GM19397 (cell line): Measurements from ENCODE around the gene GPI.
"Not testable (repeated sequence)": the region's sequence is repeated elsewhere in the genome, so short reads cannot be mapped to it uniquely, and the experiment has no call there.

Experiments used
- ATAC-seq: cut with Tn5 transposase; IDR thresholded peaks from one replicate; pipeline ENCODE4 v1.9.1; 2021; ENCODE audit warnings: mild to moderate bottlenecking, moderate library complexity; ENCODE audit not compliant: unreplicated experiment

The GPI gene

GRCh38 chr19:34400844-34401243 is 35.8 kb downstream of the GPI start:
- not testable (repeated sequence) for ATAC-seq

GRCh38 chr19:34402074-34402600 is 37.1 kb downstream of the GPI start:
- ATAC-seq = no peak

- no peak for ATAC-seq
Observed at GRCh38 chr19:34403784-34404108, 38.8 kb downstream of the GPI start.

GRCh38 chr19:34404109-34404909 is 39.3 kb downstream of the GPI start, which contains the start of gene PDCD2L:
Gene PDCD2L, plus strand, starts transcription at chr19:34404399. Its CDS starts 32 bp downstream, at chr19:34404431.
- peak; percentile 78 for ATAC-seq

GRCh38 chr19:34405892-34406660 is 41.1 kb downstream of the GPI start:
- ATAC-seq = no peak

GRCh38 chr19:34408411-34408810 is 43.4 kb downstream of the GPI start:
- ATAC-seq = no peak

- ATAC-seq = no peak
Observed at GRCh38 chr19:34409189-34410164, 44.5 kb downstream of the GPI start.

- no peak for ATAC-seq
Observed at GRCh38 chr19:34411216-34411615, 46.2 kb downstream of the GPI start.

- no peak for ATAC-seq
Observed at GRCh38 chr19:34416021-34416545, 51.1 kb downstream of the GPI start.

GRCh38 chr19:34418300-34418699 is 53.3 kb downstream of the GPI start:
- no peak for ATAC-seq

GRCh38 chr19:34426096-34426661 is 61.2 kb downstream of the GPI start:
- ATAC-seq = no peak

GRCh38 chr19:34428549-34429285 is 63.7 kb downstream of the GPI start:
- ATAC-seq = peak; percentile 51

GRCh38 chr19:34429553-34429952 is 64.6 kb downstream of the GPI start:
- no peak for ATAC-seq

GRCh38 chr19:34430738-34431625 is 66.0 kb downstream of the GPI start:
- no peak for ATAC-seq

- no peak for ATAC-seq
Observed at GRCh38 chr19:34431681-34432402, 66.8 kb downstream of the GPI start.

GRCh38 chr19:34432797-34433196 is 67.8 kb downstream of the GPI start:
- no peak for ATAC-seq

GRCh38 chr19:34436716-34437115 is 71.7 kb downstream of the GPI start:
- ATAC-seq = no peak

GRCh38 chr19:34448191-34448590 is 83.2 kb downstream of the GPI start:
- no peak for ATAC-seq
